DND-41 (cell line): ENCODE results near the gene GNLY.

Source experiments
- EZH2 ChIP-seq: IDR thresholded peaks from 3 replicates; pipeline ENCODE4 v1.6.1; 2012; ENCODE audit warnings: borderline replicate concordance, low read depth, mild to moderate bottlenecking, moderate library complexity, low read length, inconsistent platforms; ENCODE audit not compliant: severe bottlenecking
- TF ChIP-seq, protein P1 (sequence below): IDR thresholded peaks from 2 replicates; pipeline ENCODE4 v1.5.1; 2012; ENCODE audit warnings: borderline replicate concordance, low read length, moderate library complexity, mild to moderate bottlenecking; ENCODE audit not compliant: poor library complexity, severe bottlenecking; ENCODE audit errors: extremely low read depth

DNA sequence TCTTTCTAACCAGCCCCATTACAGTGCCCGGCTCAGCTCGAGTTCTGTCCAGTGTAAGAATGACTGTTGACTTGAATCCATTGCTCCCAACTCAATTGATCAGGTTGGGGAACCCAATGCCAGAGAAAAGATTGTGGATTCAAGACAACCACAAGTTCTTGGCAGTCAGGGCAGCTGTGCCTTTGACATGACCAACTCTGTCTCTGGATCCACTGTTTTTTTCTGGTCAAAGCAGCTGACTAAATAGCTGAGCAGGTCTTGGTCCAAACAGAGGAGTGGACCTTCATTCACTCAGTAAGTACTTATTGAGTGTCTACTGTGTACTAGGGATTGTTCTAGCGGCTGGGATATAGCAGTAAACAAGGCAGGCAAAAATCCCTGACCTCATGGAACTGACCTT, 53.3 kb downstream of the GNLY start:
- TF ChIP-seq, protein P1, sequence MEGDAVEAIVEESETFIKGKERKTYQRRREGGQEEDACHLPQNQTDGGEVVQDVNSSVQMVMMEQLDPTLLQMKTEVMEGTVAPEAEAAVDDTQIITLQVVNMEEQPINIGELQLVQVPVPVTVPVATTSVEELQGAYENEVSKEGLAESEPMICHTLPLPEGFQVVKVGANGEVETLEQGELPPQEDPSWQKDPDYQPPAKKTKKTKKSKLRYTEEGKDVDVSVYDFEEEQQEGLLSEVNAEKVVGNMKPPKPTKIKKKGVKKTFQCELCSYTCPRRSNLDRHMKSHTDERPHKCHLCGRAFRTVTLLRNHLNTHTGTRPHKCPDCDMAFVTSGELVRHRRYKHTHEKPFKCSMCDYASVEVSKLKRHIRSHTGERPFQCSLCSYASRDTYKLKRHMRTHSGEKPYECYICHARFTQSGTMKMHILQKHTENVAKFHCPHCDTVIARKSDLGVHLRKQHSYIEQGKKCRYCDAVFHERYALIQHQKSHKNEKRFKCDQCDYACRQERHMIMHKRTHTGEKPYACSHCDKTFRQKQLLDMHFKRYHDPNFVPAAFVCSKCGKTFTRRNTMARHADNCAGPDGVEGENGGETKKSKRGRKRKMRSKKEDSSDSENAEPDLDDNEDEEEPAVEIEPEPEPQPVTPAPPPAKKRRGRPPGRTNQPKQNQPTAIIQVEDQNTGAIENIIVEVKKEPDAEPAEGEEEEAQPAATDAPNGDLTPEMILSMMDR: no peak
- no peak for TF ChIP-seq EZH2
